DMS 273 (cell line): ENCODE results near the gene CHRM1.
"Not testable (repeated sequence)": the region's sequence is repeated elsewhere in the genome, so short reads cannot be mapped to it uniquely, and the experiment has no call there.

ENCODE experiments used
- DNase-seq: peaks from one replicate; lab custom pipeline; 2025; ENCODE audit not compliant: unreplicated experiment; lab: John Stamatoyannopoulos, UW

Gene CHRM1, protein sequence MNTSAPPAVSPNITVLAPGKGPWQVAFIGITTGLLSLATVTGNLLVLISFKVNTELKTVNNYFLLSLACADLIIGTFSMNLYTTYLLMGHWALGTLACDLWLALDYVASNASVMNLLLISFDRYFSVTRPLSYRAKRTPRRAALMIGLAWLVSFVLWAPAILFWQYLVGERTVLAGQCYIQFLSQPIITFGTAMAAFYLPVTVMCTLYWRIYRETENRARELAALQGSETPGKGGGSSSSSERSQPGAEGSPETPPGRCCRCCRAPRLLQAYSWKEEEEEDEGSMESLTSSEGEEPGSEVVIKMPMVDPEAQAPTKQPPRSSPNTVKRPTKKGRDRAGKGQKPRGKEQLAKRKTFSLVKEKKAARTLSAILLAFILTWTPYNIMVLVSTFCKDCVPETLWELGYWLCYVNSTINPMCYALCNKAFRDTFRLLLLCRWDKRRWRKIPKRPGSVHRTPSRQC

DNA sequence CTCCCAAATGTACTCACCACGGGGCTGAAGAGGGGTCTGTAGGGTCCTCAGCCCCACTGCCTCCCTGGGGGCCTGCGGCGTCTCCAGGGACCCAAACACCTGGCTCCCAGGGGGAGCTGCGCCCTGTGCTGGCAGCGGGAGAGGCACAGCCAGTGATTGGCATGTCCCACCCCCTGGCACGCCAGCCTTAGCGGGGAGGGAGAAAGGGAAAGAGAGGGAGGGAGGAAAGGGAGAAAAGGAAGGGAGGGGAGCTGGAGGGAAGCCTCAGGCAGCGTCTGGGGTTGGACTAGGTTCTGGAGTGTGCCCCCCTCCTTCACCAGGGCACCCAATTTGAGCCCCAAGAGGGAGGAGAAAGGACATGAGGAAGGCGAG, at the start of gene CHRM1:
Gene CHRM1 (minus strand): TSS at position 163 of the 372 bp plus-strand sequence. CDS start 10,263 bp downstream, outside the sequence.
- peak; percentile 51 for DNase-seq

DNA sequence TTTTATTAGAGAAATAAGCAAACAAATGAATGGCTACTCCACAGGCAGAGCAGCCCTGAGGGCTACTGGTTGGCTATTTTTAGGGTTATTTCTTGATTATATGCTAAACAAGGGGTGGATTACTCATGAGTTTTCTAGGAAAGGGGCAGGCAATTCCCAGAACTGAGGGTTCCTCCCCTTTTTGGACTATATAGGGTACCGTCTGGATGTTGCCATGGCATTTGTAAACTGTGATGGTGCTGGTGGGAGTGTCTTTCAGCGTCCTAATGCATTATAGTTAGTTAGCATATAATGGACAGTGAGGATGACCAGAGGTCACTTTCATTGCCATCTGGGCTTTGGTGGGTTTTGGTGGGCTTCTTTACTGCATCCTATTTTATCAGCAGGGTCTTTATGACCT, 44.4 kb upstream of the CHRM1 start:
- no peak for DNase-seq

DNA sequence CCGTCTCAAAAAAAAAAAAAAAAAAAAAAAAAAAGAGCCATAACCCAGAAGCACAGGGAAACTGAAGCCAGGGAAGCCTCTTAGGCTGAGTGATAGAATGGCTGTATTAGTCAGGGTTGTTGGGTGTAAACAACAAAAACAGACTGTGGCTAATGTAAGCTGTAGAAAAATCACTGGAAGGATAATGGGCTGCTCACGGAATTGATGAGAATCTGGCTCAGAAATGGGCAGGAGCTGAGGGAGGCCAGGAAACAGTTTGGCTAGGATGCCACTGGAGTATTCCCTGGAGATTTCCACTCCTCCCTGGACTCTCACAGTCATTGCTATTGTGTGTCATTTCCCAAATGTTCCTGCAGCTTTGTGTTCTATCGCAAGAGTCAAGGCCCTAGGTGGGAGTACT, 41.2 kb upstream of the CHRM1 start:
- no peak for DNase-seq

DNA sequence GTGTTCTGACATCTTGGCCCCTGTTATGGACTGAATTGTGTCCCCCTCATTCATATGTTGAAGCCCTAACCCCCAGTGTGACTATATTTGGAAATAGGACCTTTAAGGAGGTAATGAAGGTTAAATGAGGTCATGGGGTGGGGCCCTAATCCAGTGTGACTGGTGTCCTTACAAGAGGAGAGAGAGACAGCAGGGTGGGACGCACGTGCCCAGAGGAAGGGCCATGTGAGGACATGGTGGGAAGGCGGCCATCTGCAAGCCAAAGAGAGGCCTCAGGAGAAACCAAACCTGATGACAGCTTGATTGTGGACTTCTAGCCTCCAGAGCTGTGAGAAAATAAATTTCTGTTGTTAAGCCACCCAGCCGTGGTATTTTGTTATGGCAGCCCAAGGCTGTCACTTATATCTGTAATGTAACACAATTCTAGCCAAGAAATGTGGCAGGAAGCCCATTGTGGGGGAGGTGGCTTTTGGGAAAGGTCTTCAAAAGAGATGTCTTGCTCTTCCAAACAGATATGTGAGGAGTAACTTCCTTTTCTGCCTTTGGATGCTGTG, 39.9 kb upstream of the CHRM1 start:
- DNase-seq: no peak

DNA sequence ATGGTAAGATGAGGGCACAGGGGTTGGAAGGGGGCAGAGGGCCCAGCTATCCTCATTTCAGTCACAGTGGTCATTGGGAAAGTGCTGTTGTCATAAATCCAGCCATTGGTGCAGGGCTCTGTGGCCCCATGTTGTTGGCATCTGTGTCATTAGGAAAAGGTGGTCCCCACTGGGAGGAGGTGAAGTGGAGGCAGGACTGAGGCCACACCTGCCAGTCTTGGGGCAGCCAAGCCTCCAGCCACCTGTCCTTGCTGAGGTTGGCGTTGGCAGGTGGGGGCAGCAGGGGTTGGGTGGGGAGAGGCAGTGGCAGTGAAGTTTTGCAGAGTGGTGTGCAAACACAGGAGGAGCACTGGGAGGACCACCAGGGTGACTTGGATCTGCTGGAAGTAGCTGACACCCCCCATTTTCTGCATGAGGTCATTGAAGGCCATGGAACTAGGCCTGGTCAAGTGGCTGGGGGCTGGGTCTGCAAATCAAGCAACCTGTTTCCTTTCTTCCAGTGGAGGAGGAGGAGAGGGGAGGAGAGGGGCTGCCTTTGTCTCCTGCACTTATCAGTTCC, 38.3 kb upstream of the CHRM1 start:
- no peak for DNase-seq

DNA sequence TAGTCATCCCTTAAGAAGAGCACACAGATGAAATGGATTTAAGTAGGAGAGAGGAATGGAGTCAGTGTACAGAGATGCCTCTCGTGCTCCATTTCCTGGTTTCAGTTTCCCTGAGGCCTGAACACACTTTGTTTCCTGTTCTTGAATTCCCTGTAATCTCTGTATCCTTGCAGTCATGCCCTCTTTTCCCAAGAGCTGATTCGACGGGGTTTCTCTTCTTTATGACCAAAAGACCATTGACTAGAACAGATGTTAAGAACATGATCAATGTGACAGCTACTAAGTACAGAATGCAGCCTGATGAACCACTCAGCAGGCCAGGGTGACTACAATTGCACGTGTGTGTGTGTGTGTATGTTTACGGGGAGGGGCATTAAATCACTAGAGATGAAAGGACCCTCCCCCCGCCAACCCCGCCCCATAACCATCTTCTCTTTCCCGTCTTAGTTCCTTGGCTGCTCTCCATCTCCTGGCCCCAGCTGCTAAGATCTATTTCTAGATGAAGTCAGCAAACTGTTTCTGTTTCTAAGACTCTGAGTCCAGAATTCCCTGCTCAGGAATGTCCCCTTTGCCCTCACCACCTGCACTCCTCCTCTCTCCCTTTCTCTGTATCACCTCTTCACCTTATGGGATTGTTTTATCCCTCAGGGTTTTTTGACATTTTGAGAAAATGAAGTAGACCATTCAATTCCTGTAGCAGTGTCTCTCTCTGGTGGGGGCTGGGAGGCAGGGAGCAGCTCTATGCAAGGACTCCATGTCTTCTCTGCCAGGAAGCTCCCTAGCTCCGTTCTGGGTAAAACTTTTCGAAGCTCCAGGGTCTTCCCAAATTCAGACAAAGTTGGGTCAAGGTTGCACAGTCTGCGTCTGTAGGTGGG, 37.6 kb upstream of the CHRM1 start:
- DNase-seq: peak; percentile 57

DNA sequence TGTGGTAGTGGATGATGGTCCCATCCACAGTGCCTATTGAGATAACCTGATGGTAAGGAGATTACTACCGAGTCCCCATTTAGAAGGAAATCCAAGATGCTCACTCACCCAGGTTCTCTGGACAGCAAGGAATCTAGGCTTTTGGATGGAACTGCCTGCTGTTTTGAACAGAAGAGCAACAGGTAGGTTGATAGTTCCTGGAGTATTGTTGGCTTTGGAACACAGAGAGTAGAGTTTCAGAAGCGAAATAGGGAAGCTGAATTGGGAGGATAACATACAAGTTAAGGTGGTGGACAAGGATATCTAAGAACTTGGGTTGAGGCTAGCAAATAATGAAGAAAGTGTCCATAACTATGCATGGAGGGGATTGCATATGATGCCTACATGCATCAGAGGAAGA, 36.0 kb upstream of the CHRM1 start:
- no peak for DNase-seq

DNA sequence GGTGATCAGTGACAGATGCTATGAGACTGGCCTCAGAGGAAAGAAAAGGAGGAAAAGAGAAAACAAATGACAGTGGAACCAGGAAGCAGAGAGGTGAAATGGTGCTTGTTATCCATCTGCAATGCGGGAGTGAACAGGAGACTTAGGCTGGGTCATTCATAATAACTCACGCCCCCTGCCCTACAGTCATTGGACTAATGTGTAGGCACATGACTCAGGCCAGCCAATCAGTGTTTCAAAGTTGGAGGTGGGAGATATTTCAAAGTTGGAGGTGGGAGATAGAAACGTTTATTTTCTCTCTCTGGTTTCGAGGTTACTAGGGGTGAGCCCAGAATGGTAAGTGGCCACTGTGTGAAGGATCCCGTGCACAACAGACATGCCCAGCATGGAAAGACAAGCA, 33.3 kb upstream of the CHRM1 start:
- no peak for DNase-seq

DNA sequence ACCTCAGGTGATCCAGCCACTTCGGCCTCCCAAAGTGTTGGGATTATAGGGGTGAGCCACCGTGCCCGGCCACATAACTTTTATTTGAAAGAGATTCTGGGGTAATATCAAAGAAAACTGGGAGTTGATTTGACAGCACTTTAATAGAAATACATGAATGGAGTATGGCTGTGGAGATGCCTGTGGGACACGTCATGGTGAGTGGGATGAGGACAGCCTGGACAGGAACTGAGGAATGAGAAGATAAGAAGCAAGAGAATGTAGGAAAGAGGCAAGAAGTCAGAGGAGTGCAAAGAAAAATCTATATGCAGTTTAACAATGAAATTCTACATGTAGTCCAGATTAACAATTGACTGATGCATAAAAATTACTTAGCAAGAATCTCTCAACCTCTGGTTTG, 32.6 kb upstream of the CHRM1 start:
- no peak for DNase-seq

DNA sequence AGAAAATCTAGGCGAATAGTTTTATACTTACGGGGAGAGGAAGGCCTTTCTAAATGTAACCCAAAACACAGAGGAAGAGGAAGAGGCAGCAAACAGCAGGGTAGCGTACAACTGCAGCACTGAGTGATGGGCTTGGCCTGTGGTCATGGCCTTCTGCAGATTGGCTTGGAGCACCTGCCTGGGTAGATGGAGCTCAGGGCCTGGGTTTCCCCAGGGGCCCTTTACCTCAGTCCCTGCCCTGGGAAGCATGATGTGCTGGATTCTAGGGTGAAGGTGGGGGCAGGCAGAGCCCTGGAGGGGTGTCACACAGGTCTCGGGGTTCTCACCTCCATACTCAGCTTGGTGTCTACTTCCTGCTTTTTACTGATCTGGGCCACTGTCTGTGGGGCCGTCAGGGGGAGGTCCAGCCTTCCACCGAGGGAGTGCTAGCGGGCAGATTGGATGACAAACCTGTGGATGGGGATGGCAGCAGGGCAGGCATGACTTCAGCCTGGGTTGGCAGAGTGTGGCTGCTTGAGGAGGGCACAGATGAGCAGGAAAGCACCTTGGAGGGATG, 27.7 kb upstream of the CHRM1 start:
- DNase-seq: no peak

DNA sequence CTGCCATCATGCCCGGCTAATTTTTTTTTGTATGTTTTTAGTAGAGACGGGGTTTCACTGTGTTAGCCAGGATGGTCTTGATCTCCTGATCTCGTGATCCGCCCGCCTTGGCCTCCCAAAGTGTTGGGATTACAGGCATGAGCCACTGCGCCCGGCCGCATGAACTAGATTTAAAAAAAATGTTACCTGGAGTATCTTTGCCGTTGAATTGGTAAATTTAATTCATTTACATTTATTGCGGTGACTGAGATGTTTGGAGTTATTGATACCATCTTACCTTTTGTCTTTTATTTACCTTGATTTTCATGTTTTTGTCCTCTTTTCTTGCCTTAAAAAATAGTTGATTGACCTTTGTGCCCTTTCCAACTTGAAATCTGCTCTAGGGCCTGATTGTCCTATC, 24.4 kb upstream of the CHRM1 start:
- not testable (repeated sequence) for DNase-seq

DNA sequence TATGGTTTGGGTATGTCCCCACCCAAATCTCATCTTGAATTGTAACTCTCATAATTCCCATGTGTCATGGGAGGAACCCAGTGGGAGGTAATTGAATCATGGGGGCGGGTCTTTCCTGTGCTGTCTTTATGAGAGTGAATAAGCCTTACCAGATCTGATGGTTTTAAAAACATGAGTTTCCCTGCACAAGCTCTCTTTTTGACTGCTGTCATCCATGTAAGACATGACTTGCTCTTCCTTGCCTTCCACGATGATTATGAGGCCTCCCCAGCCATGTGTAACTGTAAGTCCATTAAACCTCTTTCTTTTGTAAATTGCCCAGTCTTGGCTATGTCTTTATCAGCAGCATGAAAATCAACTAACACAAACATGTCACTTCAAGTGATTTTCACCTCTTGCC, 16.4 kb upstream of the CHRM1 start:
- DNase-seq: not testable (repeated sequence)

DNA sequence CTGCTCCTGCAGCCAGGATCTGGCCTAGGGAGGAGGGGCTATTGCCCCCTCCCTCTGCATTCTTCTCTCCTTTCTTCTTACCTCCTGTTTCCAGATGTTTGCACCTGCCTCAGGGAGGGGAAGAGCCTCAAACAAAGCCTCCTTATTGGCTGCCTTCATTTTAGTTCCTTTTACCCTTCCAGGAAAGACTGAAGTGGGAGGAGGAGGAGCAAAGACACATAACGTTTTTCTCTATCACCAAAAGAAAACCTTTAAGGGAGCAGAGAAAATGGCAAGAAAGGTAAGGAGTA, 13.3 kb upstream of the CHRM1 start:
- no peak for DNase-seq

DNA sequence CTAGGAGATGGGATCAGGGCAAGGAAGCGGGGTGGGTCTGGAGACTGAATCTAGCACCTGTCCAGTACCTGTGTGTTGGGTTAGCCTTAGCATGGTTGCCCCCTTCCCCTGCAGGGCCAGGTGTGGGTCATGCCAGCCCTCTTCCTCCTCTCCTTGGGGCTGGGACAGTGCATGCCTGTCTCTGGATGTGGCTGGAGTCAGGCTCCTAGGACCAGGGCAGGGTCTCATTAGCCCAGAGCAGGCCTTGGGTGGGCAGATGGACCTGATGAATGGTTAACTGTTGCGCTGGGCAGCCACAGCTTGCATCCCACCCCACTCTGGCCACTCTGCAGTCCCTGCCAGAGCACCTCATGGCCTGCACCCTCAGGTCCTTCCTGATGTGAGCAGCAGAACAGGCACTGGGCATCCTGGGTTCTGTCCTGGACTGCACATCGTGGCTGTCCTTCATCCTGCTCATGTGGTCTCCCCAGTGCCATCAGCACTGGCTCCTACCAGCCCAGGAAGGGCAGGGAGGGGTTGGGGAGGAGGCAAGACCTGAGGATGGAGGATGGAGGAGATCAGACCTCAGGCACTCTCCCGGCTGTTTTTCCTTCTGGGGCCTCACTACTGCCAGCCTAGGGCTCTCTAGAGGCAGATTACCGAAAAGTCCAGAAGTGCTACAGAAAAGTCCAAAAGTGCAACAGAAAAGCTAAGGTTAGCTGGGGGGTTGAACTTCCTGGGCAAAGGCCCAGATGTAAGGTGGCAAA, 12.8 kb upstream of the CHRM1 start:
- DNase-seq: no peak

DNA sequence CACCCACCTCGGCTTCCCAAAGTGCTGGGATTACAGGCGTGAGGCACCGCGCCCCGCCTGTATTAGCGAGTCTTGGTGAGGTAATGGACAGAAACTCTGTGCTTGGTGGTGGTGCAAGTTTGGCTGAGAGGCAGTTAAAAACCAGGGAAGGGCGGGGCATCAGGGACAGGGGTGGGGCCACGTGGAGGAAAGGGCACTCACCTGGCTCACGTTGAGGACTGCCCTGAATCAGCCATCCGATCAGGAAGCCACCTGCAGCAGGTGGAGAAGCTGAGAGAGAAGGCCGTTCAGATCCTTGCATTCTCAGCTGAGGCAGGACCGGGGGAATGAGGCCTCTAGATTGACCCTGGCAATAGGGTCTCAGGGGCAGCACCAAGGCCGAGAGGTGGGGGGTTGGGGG, 12.1 kb upstream of the CHRM1 start:
- DNase-seq: no peak

DNA sequence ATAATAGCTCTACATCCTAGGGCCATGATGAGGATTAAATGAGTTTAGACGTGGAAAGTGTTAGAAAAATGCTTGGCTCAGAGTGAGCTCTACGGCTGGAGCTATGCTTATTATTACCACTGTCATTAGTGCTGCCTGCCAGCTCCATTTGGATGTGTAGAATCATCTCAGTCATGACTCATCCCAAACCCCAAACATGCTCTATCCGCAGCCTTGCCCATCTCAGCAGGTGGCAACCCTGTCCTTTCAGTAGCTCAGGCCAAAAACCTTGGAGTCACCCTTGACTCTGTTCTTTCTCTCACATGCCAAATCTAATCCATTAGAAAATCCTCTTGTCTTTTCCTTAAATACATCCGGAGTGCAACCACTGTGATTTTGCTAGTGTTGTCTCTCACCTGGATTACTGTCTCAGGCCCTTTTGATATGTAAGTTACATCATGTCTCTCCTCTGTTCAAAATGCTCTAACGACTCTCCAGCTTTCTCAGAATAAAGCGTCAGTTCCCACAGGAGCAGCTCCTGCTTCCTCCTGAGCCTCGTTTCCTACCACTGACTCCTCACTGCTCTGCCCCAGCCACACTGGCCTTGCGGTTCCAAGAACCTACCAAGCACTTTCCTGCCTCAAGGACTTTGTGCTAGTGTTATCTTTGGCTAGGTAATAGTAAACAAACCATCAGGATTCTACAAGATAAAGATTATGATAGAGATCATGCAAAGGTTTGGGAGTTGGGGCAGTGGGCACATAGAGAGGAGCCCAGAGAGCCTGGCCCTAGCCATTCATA, 10.5 kb upstream of the CHRM1 start:
- no peak for DNase-seq

DNA sequence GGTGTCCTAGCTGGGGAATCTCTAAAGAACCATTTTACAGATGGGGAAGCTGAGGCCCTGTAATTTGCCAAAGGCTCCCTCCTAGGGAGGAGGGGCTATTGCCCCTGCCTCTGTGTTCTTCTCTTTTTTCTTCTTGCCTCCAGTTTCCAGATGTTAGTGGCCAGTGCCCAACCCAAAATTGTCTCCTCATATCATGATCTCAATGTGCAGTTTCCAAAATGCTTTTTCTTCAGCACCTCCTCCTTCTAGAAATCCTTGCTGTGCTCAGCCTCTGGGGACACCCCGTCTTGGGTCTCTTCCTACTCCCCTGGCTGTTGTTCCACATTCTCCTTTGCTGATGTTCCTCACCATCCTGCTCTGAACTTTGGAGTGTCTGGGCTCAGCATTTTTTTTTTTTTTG, 9.5 kb upstream of the CHRM1 start:
- DNase-seq: no peak

DNA sequence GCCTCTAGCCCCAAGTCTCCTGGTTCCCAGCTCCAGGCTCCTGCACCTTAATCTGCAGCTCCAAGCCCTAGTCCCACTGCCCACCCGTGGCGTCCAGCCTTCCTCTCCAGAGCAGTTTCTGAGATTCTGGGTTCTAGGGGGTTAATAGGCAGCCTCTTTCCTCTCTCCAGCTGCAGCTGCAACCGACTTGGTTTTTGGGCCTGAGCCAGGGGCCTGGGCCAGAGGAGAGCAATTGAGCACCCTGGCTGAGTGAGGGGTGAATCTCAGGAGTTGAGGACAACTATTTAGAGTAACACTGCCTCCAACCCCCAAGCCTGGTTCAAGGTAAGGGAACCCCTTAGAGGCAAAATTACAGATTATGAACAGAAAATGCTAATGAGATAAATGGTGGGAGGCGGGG, 9.0 kb upstream of the CHRM1 start:
- peak; percentile 42 for DNase-seq

DNA sequence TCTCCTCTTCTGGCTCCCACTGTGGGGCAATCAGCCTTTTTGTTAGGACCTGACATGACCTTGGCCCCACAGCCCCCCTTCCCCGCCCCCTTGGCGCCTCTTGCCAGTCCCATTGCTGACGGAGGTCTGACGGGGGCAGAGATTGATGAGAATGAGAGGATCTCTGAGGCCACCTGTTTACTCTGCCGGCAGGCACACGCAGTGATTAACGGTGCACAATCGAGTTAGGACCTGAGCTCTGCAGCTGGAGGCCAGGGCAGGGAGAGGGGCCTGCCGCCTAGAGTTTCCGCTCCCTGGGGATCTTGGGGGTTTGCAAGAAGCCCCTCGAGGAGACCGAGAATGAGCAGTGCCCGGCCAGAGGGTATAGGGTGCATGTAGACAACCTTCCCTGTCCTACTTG, 6.8 kb upstream of the CHRM1 start:
- DNase-seq: peak; percentile 15
